SK-N-SH treated with all-trans-retinoic acid at 6 μM for 48 hours (cell line): ENCODE results near the gene SPATA25.

Experiments
- ARNTL ChIP-seq: fragments of 450-650 bp; formaldehyde crosslinking; IDR thresholded peaks from 2 replicates; pipeline ENCODE4 v1.5.0; 2020; ENCODE audit warnings: low read depth, mild to moderate bottlenecking, moderate library complexity, borderline replicate concordance
- ESRRG ChIP-seq: fragments of 250-450 bp; sonication (Bioruptor Pico); IDR thresholded peaks from 2 replicates; pipeline ENCODE4 v1.6.1; 2021; ENCODE audit warnings: mild to moderate bottlenecking
- PPARA ChIP-seq: fragments of 250-450 bp; sonication (Bioruptor Pico); IDR thresholded peaks from 2 replicates; pipeline ENCODE4 v1.5.0; 2020; ENCODE audit warnings: mild to moderate bottlenecking, borderline replicate concordance
- ZFP3 ChIP-seq: fragments of 250-450 bp; sonication (Bioruptor Pico); IDR thresholded peaks from 2 replicates; pipeline ENCODE4 v1.5.0; 2020; ENCODE audit warnings: mild to moderate bottlenecking, moderate library complexity
- ZFP30 ChIP-seq: fragments of 450-650 bp; formaldehyde crosslinking; IDR thresholded peaks from 2 replicates; pipeline ENCODE4 v1.5.0; 2022; ENCODE audit warnings: mild to moderate bottlenecking, moderate library complexity

- no peak for TF ChIP-seq ZFP3 (CRISPR knock-in tag)
- no peak for TF ChIP-seq ZFP30
- no peak for TF ChIP-seq PPARA (CRISPR knock-in tag)
- no peak for TF ChIP-seq ARNTL
- no peak for TF ChIP-seq ESRRG (CRISPR knock-in tag)
Measured at GRCh38 chr20:45909336-45909808, 21.9 kb upstream of the SPATA25 start.
